GM10847 (cell line): ENCODE data around the gene KEAP1.

Experiments
- POLR2A ChIP-seq: IDR thresholded peaks from 2 replicates; pipeline ENCODE4 v1.6.1; 2011; ENCODE audit not compliant: insufficient read length; ENCODE audit errors: extremely low read depth

KEAP1 gene

GRCh38 chr19:10513223-10513622, 10.1 kb upstream of the KEAP1 start:
- no peak for TF ChIP-seq POLR2A

GRCh38 chr19:10510301-10510802, 7.2 kb upstream of the KEAP1 start:
- TF ChIP-seq POLR2A = no peak

- no peak for TF ChIP-seq POLR2A
Observed at GRCh38 chr19:10508707-10509106, 5.6 kb upstream of the KEAP1 start.

GRCh38 chr19:10508036-10508435, 4.9 kb upstream of the KEAP1 start:
- no peak for TF ChIP-seq POLR2A

- no peak for TF ChIP-seq POLR2A
Observed at GRCh38 chr19:10505583-10506229, 2.5 kb upstream of the KEAP1 start.

GRCh38 chr19:10502524-10503001, 593 bp downstream of the KEAP1 start:
- peak; percentile 89 for TF ChIP-seq POLR2A

- TF ChIP-seq POLR2A = no peak
Observed at GRCh38 chr19:10501971-10502523, 1.1 kb downstream of the KEAP1 start.

- TF ChIP-seq POLR2A = no peak
Observed at GRCh38 chr19:10500247-10500592, 2.9 kb downstream of the KEAP1 start.

- no peak for TF ChIP-seq POLR2A
Observed at GRCh38 chr19:10499550-10500246, 3.5 kb downstream of the KEAP1 start.

- TF ChIP-seq POLR2A = no peak
Observed at GRCh38 chr19:10497371-10497770, 5.8 kb downstream of the KEAP1 start.

GRCh38 chr19:10491472-10492047, 11.6 kb downstream of the KEAP1 start:
- no peak for TF ChIP-seq POLR2A

GRCh38 chr19:10486551-10486950, 16.6 kb downstream of the KEAP1 start:
- no peak for TF ChIP-seq POLR2A

- no peak for TF ChIP-seq POLR2A
Observed at GRCh38 chr19:10478903-10479384, 24.2 kb downstream of the KEAP1 start.

GRCh38 chr19:10478476-10478875, 24.7 kb downstream of the KEAP1 start:
- no peak for TF ChIP-seq POLR2A

- no peak for TF ChIP-seq POLR2A
Observed at GRCh38 chr19:10474962-10475451, 28.1 kb downstream of the KEAP1 start.

- no peak for TF ChIP-seq POLR2A
Observed at GRCh38 chr19:10473192-10473591, 30.0 kb downstream of the KEAP1 start.

GRCh38 chr19:10471909-10472308, 31.2 kb downstream of the KEAP1 start:
- no peak for TF ChIP-seq POLR2A
